NCI-H187 treated with DMSO at 0.1 percent for 48 hours (cell line): ENCODE results near the gene RBM6.
A peak's percentile ranks its signal among the peaks of the same experiment; 100 is the strongest.

ENCODE experiments used
- DNase-seq: peaks from one replicate; lab custom pipeline; 2025; lab: John Stamatoyannopoulos, UW

The RBM6 gene

GRCh38 chr3:50089609-50089945 lies 149.6 kb downstream of the RBM6 start:
- no peak for DNase-seq

DNA sequence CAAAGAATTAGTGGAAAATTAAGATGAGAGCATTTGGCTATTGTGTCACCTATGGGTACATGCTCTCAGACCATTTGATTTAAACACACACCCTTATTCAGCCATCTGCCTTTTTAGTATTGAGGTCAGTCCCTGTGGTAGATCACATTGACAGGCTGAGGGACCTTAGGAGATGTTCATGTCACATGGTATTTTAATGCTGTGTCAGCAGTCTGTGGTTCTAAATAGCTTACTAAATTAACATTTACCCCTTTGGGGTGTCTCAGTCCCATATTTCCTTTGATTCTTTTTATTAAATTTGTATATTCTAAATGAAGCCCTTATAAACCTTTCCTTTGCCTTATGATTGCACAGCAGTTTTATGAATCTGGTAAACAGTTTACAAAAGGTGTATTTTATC lies 151.0 kb downstream of the RBM6 start:
- no peak for DNase-seq

DNA sequence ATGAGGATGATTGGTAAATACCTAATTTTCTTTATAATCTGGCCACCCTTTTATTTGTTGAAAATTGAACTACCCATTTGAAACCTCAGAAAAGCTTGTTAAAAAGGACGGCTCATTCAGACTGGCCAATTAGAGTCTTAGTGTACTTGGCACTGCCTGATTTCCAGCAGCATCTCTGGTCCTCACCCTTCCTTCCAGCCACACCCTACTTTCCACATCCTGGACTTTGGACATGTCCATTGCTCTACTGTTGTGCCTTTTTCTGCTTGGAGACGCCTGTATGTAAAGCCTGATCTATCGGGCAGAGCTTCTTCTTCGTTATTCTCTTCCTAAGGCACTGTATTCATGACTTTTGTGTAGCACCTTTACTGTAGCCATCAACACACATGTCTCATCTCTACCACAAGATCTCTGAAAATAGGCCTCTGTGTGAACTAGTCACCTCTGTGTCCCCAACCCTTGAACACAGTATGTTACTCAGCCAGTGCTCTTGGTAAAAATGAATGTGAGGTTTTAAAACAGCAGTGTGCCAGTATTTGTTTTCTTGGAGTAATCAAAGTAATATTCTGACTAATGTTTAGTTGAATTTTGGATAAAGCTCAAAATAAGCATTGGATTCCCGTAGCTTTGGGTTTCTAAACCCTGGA lies 155.5 kb downstream of the RBM6 start:
- no peak for DNase-seq

DNA sequence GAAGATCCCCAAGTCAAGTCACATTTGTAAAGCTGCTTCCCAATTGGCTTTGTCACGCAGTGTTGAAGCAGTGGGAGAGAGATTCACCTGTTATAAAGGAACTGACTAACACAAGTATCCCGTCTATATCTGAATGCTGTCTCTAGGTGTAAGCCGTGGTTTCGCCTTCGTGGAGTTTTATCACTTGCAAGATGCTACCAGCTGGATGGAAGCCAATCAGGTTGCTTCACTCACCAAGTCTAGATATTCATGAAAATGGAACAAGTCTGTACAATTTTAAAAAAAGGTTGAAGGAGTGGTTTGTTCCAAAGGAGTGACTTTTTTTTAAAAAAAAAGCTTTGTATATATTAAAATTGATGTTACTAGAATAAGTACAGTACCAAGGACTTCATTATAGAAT lies 160.4 kb downstream of the RBM6 start:
- DNase-seq = no peak

- DNase-seq = no peak
Measured at GRCh38 chr3:50100956-50101845, 161.3 kb downstream of the RBM6 start.

- DNase-seq = no peak
Measured at GRCh38 chr3:50102558-50102957, 162.6 kb downstream of the RBM6 start.

GRCh38 chr3:50111757-50112156 lies 171.8 kb downstream of the RBM6 start:
- no peak for DNase-seq

GRCh38 chr3:50112462-50112861 lies 172.5 kb downstream of the RBM6 start:
- DNase-seq = peak; percentile 54

GRCh38 chr3:50117120-50117519 lies 177.2 kb downstream of the RBM6 start:
- DNase-seq = no peak

GRCh38 chr3:50118237-50118636 lies 178.3 kb downstream of the RBM6 start:
- DNase-seq = no peak

- no peak for DNase-seq
Measured at GRCh38 chr3:50119786-50120185, 179.8 kb downstream of the RBM6 start.

GRCh38 chr3:50120364-50121071 lies 180.6 kb downstream of the RBM6 start:
- DNase-seq = no peak

GRCh38 chr3:50121072-50122032 lies 181.4 kb downstream of the RBM6 start:
- no peak for DNase-seq

- no peak for DNase-seq
Measured at GRCh38 chr3:50122071-50122470, 182.1 kb downstream of the RBM6 start.

- DNase-seq = no peak
Measured at GRCh38 chr3:50122661-50123391, 182.9 kb downstream of the RBM6 start.

DNA sequence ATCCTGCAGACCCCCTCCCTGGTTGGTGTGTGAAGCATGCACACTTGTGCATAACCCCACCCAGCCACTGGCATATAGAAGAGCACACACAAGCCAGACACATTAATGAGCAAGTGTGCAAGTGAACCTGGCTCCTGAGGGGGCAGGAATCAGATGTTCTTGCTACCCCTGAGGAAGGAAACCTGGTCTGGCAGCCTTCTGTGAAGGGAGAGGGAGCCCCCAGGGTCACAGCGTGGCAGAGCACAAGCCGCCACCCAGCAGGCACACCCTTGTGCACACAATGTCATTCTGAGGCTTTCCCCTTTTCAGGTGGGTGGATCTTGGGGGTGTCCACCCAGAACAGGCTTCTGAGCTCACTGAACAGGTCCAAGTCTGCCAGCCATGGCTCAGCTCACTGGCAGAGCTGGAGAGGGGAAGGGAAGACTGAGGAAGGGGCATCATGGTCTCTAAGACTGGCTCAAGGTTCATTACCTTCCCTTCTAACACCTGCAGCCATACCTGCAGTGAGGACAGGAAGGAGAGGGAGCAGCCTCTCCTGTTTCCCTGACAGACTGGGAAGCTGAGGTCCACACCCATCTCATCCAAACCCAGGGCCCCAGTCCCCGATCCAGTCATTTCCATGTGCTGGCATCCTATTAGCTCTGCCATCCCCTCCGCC lies 183.6 kb downstream of the RBM6 start:
- no peak for DNase-seq

GRCh38 chr3:50124052-50124799 lies 184.3 kb downstream of the RBM6 start:
- DNase-seq = no peak

DNA sequence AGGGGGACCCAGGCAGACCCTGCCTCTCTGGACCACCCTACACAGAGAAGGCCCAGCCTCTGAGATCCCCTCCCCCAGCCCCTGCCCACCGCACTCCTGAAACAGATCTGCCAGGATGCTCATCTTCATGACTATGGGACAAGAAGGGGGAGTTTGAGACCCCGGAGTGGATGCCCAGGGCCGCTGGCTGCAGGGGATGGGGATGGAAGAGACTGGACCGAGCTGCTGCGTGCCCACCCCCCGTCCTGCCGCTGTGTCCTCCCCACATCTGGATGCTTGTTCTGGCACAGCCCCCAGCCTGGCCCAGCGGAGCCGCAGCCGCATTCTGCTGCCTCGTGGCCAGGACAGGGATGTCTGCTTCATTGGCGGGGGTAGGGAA lies 184.8 kb downstream of the RBM6 start:
- no peak for DNase-seq

DNA sequence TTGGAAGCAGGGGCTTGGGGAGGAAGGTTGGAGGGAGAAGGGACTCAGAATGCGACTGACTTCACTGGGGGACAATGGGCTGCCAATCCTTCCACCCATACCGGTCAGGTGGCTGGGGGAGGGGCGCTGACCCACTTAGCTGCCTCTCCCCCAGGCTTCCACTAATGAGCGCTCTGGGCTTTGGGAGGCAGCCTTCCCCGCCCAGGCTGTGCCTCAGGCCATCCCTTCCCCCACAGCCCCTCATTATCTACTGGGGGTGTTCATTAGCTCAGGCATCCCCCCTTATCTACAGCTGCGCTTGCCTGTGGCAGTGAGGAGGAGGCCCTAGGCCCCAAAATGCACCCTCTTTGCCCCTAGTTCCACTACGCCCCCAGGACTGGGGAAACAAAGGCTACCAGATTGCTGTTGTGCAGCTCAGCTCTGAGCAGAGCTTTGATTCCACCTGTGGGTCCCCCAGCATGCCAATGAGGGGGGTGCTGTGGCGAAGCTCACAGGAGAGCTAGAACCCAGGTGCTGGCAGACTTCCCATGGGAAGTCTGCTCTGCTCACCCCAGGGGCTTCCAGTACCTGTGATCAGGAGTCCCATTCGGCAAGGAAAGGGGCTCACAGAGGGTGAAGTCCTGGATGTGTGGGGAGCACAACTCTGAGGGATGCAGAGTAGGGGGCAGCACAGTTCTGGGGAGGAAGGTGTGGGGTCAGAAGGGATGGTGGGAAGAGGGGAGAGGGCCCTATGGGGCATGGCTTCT lies 185.8 kb downstream of the RBM6 start:
- no peak for DNase-seq
